GM18505 (cell line): Measurements from ENCODE around the gene NANOS3.
"Not testable (repeated sequence)": the region's sequence is repeated elsewhere in the genome, so short reads cannot be mapped to it uniquely, and the experiment has no call there.

Experiments used
- ATAC-seq: cut with Tn5 transposase; IDR thresholded peaks from one replicate; pipeline ENCODE4 v1.9.1; 2021; ENCODE audit not compliant: unreplicated experiment
- POLR2A ChIP-seq: IDR thresholded peaks from 4 replicates; pipeline ENCODE4 v1.6.1; 2011; ENCODE audit warnings: borderline replicate concordance; ENCODE audit not compliant: insufficient read depth, insufficient read length; ENCODE audit errors: extremely low read depth

Gene NANOS3

GRCh38 chr19:13848340-13848677 lies 28.6 kb upstream of the NANOS3 start:
- TF ChIP-seq POLR2A: no peak
- ATAC-seq: no peak

- ATAC-seq: no peak
- TF ChIP-seq POLR2A: no peak
Observed at GRCh38 chr19:13848798-13849676, 27.9 kb upstream of the NANOS3 start.

GRCh38 chr19:13849991-13850909 lies 26.7 kb upstream of the NANOS3 start:
- no peak for TF ChIP-seq POLR2A
- no peak for ATAC-seq

GRCh38 chr19:13850910-13851733 lies 25.8 kb upstream of the NANOS3 start:
- ATAC-seq: no peak
- TF ChIP-seq POLR2A: no peak

- ATAC-seq: not testable (repeated sequence)
Observed at GRCh38 chr19:13851734-13852114, 25.2 kb upstream of the NANOS3 start.

GRCh38 chr19:13852171-13852707 lies 24.7 kb upstream of the NANOS3 start:
- ATAC-seq: not testable (repeated sequence)

- no peak for TF ChIP-seq POLR2A
- no peak for ATAC-seq
Observed at GRCh38 chr19:13856497-13856896, 20.4 kb upstream of the NANOS3 start.

- TF ChIP-seq POLR2A: no peak
- no peak for ATAC-seq
Observed at GRCh38 chr19:13859361-13859880, 17.5 kb upstream of the NANOS3 start.

- ATAC-seq: no peak
- no peak for TF ChIP-seq POLR2A
Observed at GRCh38 chr19:13860679-13861391, 16.1 kb upstream of the NANOS3 start.

- TF ChIP-seq POLR2A: no peak
- peak; percentile 21 for ATAC-seq
Observed at GRCh38 chr19:13861392-13861713, 15.6 kb upstream of the NANOS3 start.

GRCh38 chr19:13861714-13862531 lies 15.0 kb upstream of the NANOS3 start:
- peak; percentile 70 for ATAC-seq
- TF ChIP-seq POLR2A: peak; percentile 80
